Epithelial cell of proximal tubule (primary cell): ENCODE measurements around the gene PARD3B. TPM values are rescaled to one million over a fixed set of nuclear protein-coding genes. Genes with fewer than 3 reads are reported as not detected.

Source experiments
- DNase-seq: peaks from one replicate; pipeline ENCODE4 v3.0.0-alpha.2; 2011; ENCODE audit warnings: low read depth
- H3K4me3 ChIP-seq: 2 replicates; pipeline ENCODE4 v1.5.1; 2011; ENCODE audit warnings: low read depth, mild to moderate bottlenecking, low read length
- CTCF ChIP-seq: conservative IDR thresholded peaks from 2 replicates; pipeline ENCODE4 v1.5.1; 2012; ENCODE audit warnings: low read depth, mild to moderate bottlenecking, low read length
- total RNA-seq: library from RNA; depleted of rRNA; stranded (reverse); fragments of >200 nt; gene quantifications from 2 replicates; pipeline ENCODE4 v1.2.3, GENCODE V29; 2015

The PARD3B gene
- total RNA-seq, 1 donor from 2014 or later: 3.6 TPM

DNA sequence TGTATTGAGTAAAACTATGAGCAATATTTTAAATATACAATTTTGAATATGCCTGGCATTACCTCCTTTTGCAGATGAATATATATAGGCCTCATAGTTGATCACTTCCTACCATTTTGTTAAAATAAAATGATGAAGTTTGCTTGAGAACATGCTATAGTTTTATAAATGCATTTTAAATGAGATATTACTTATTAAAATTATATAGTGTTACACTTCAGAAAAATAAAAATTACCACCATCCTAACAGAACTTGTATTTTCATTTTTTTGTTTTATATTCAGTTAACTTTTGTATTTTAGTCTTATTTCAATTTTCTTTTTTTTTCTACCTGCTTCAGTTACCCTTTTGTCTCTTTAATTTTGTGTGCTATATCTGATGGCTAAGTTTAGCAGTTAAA is 426.9 kb downstream of the PARD3B start:
- DNase-seq: no peak
- TF ChIP-seq CTCF: no peak
- no peak overlapping the region for H3K4me3 ChIP-seq

- H3K4me3 ChIP-seq: no peak overlapping the region
- no peak for DNase-seq
- TF ChIP-seq CTCF: no peak
These were observed 427.5 kb downstream of the PARD3B start for GRCh38 chr2:204972606-204973336.

GRCh38 chr2:204973616-204974015 is 428.3 kb downstream of the PARD3B start:
- no peak overlapping the region for H3K4me3 ChIP-seq
- no peak for TF ChIP-seq CTCF
- DNase-seq: no peak

GRCh38 chr2:204974487-204974886 is 429.2 kb downstream of the PARD3B start:
- no peak for DNase-seq
- H3K4me3 ChIP-seq: no peak overlapping the region
- TF ChIP-seq CTCF: no peak

- DNase-seq: no peak
- peak; percentile 21 for TF ChIP-seq CTCF
- no peak overlapping the region for H3K4me3 ChIP-seq
These were observed 432.6 kb downstream of the PARD3B start for GRCh38 chr2:204977914-204978313.

- H3K4me3 ChIP-seq: no peak overlapping the region
- no peak for TF ChIP-seq CTCF
- no peak for DNase-seq
These were observed 437.0 kb downstream of the PARD3B start for GRCh38 chr2:204982303-204982702.

GRCh38 chr2:204984518-204984917 is 439.2 kb downstream of the PARD3B start:
- no peak for TF ChIP-seq CTCF
- DNase-seq: no peak
- no peak overlapping the region for H3K4me3 ChIP-seq
